GM21360 (cell line): ENCODE measurements around the gene OXCT2.

Source experiments
- ATAC-seq: cut with Tn5 transposase; IDR thresholded peaks from one replicate; pipeline ENCODE4 v1.9.1; 2021; ENCODE audit warnings: mild to moderate bottlenecking, moderate library complexity; ENCODE audit not compliant: unreplicated experiment

OXCT2 gene

DNA sequence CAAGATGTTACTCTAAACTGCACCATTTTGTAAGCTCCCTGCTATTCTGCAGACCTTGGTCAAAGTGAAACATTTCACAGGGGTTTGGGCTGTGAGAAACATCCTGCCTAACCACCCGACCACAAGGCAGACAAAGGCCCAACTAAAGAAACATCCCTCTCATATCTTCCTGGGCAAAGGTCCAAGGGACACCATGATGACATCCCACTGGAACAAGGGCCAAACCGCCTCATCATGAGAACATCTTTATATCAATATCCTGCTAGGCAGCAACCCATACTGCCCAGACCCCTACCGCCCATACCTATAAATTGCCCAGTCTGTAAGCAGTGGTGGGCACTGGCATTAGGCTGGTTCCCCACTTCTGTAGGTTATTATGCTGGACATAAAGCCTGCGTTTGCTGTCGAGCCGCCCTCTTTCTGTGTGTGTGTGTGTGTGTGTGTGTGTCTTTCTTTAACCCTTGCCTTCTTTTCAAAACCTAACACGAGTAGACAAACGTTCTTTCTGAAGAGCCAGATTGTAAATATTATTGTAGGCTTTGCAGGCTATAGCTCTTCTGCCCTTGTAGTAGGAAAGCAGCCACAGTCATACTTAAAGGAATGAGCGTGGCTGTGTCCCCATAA is 33.5 kb downstream of the OXCT2 start:
- no peak for ATAC-seq

DNA sequence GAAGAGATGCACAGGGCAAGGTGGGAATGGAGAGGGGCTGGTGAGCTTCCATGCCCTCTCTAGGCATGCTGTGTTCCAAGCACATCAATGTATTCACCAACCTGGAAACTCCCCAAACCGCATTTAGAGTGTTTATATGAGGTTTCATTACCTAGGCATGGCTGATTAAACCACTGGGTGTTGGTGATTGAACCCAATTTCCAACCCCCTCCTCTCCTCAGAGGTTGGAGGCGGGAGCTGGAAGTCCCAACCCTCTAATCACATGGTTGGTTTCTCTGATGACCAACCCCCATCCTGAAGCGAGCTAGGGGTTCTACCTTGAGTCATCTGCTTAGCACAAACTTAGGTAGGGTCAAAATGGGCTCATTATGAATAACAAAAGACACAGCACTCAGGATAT is 35.4 kb downstream of the OXCT2 start:
- ATAC-seq, result no peak

DNA sequence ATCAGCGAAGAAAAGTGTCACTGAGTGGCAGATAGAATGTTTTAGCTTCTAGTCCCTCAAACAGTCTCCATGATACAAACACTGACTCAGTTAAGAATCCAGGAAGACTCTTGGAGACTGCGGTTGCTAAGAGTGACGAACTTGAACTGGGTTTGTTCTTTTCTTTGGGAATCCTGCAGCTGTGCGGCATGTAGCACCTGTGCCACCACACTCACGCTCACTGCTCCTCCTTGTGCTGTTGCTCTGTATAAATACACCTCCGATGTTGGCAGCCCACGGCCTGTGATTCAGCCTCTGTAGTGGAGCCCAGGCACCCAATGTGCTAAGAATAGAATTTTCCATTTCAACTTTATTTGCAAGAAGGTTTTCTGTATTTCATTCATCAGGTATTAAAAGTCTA is 38.0 kb downstream of the OXCT2 start:
- no peak for ATAC-seq

- no peak for ATAC-seq
These were observed 38.4 kb downstream of the OXCT2 start for GRCh38 chr1:39732730-39733129.

GRCh38 chr1:39729842-39730241 is 41.3 kb downstream of the OXCT2 start:
- no peak for ATAC-seq

- ATAC-seq, result no peak
These were observed 42.1 kb downstream of the OXCT2 start for GRCh38 chr1:39729030-39729429.

GRCh38 chr1:39727932-39728317 is 43.2 kb downstream of the OXCT2 start:
- ATAC-seq, result no peak

- no peak for ATAC-seq
These were observed 43.8 kb downstream of the OXCT2 start for GRCh38 chr1:39727221-39727931.

GRCh38 chr1:39726600-39726999 is 44.5 kb downstream of the OXCT2 start:
- no peak for ATAC-seq

DNA sequence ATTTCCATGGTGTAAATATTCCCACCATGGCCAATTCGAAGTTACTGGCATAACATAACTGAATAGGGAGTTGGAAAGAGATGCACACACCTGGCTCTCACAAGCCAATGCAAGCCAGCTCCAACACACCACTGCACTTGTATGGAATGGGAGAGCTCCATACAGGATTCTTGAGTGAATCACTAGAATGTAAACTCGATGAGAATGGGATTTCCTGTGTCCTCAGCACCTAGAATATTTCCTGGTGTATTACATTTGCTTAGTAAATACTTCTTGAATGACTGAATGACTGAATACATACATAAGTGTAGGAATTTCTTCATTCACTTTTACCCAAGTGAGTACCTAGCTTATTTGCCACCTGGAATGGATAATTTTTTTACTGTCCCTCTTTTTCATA is 48.7 kb downstream of the OXCT2 start:
- no peak for ATAC-seq

GRCh38 chr1:39721664-39722063 is 49.5 kb downstream of the OXCT2 start:
- ATAC-seq, result no peak

DNA sequence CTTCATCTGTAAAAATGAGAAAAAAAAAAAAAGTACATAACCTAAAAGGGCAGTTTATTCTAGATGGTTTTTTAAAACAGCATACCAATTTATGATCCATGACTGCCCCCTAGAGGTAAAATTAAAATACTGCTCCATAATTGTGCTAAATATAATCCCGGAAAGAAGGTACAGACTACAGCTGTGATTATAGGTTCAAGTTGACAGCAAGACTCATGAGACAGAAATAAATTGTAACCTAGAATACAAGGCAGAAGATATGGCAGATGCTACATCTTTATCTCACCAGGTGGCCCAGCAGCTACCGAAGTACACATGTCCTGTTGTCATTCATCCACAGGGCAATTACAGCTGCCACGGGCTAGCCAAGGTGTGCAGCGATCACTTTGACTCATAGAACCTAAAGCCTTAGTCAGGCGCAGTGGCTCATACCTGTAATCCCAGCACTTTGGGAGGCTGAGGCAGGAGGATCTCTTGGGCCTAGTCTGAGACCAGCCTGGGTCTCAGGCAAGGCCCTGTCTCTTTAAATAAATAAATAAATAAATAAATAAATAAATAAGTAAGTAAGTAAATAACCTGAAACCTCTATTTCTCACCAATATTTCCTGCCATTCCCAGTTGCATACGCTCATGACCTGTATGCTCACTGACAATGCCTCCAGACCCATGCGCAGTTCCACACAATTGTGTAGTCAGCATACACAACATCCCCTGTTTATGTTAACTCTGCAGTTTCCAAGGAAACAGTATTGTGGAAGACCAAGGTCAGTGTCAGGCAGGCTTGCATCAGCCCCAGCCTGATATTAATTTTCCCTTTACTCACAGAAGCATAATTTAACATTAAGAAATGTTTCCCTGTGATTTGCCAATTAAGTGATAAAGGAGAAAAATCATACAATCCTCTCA is 50.8 kb downstream of the OXCT2 start:
- no peak for ATAC-seq
